ENCODE data around the gene ARL2.

DNA sequence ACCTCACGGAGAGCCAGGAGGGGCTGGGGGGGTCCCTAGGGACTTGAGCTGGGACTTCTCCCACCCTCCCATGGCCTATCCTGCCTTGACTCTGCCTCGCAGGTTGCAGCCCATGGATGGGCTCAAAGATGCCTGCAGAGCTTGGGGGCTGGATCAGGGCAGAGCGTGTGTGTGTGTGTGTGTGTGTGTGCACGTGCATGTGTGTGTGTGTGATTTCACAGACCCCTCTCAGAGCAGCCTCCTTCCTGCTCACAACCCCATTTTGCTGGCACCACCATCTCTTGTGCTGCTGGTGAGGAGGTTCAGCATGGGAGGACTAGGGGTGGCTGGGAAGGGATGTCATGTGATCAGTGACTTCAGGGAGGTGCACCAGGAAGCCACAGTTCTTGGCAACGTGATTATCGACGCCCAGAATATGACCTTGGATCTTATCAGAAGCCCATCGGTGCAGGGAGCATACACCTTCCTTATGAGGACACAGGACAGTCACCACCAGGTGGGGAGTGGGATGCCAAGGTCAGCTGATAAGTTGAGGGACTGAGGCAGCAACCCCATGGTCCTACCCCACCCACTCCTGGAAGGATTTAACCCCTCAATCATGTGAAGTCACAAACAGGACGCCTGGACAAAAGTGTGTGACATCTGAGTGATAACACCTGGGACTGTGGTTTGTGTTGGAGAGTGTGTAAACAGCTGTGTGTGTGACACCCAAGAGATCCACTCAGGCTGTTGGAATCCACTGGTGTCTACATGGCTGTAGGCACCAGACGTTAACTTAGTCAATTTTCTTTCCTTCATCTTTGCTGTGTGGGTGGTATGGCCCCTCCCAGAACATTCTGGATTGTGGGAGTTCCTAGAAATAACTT lies 46.2 kb downstream of the ARL2 start:
- TF ChIP-seq EZH2phosphoT487 (IDR thresholded peaks at IDR 0.05; ENCODE audit: low read depth) = no peak
- TF ChIP-seq, protein P1, sequence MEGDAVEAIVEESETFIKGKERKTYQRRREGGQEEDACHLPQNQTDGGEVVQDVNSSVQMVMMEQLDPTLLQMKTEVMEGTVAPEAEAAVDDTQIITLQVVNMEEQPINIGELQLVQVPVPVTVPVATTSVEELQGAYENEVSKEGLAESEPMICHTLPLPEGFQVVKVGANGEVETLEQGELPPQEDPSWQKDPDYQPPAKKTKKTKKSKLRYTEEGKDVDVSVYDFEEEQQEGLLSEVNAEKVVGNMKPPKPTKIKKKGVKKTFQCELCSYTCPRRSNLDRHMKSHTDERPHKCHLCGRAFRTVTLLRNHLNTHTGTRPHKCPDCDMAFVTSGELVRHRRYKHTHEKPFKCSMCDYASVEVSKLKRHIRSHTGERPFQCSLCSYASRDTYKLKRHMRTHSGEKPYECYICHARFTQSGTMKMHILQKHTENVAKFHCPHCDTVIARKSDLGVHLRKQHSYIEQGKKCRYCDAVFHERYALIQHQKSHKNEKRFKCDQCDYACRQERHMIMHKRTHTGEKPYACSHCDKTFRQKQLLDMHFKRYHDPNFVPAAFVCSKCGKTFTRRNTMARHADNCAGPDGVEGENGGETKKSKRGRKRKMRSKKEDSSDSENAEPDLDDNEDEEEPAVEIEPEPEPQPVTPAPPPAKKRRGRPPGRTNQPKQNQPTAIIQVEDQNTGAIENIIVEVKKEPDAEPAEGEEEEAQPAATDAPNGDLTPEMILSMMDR (IDR thresholded peaks at IDR 0.05; ENCODE audit: low read depth, low read length) = no peak

All from OCI-LY3 (cell line).